H1 (cell line): ENCODE results near the gene NFKB1. TPM values are rescaled to one million over a fixed set of nuclear protein-coding genes. Genes with fewer than 3 reads are reported as not detected.

Experiments
- JUN ChIP-seq: IDR thresholded peaks from 2 replicates; pipeline ENCODE4 v1.6.1; 2011; ENCODE audit warnings: low read depth, mild to moderate bottlenecking, improper control_type of control experiment, low read length
- polyA plus RNA-seq, 7 experiments: library from polyadenylated mRNA; depleted of rRNA in 3 of 7; stranded (reverse) in 5 of 7; unstranded in 2 of 7; fragments of >200 nt in 5 of 7; fragments of 200-250 nt in 2 of 7; gene quantifications; 1 replicate in 5 of 7; 2 replicates in 1 of 7; 4 replicates in 1 of 7; pipeline versions ENCODE4 v1.2.1 to v1.2.3, GENCODE V29; 2011 to 2013; ENCODE audit warnings: missing spikeins in 2 of 7, mixed read lengths in 2 of 7
- total RNA-seq: library from RNA; stranded (reverse); fragmentation: NEBNext Ultra II Directional; extraction: Animal tissue kit (Norgen Biotek cat#: 25700); gene quantifications from 2 replicates; pipeline ENCODE4 v1.2.1, GENCODE V29; 2021

NFKB1 gene
- total and polyA plus RNA-seq, 2 of the 8 experiments (the other 6 are each of a cell fraction or from before 2014, with no cell fraction given) = 2.9 to 6.8 TPM

DNA sequence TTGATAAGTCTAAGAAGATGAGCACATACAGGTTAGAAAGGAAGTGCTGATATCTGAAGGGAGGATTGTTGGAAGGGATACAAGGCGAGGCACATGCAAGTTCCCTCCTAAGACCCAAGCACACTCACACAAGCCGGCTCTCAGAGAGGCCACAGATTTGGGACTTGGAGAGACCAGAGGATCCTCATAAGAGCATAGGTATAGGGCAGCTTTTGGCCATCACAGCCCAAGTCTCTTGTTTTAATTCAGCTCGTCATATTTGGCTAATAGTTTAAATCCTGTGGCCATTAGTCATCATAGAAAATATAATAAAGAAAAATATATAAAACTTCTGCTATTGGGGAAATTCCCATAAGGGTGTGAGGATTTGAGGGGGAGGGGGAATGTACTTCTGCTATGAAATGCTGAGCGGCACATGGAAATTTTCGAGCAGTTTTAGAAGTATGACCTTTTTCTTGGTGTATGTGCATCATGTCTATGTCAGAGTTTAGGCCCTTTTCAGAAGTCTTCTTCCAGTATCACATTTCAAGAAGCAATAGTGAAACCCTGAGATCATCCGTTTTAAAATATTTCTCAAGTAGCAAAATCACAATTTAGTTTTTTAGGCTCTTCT is 97.7 kb downstream of the NFKB1 start (continued):
- no peak for TF ChIP-seq JUN
